ENCODE measurements around the gene GANC.

GRCh38 chr15:42274702-42274989 is 1.6 kb downstream of the GANC start:
- TF ChIP-seq CTCF (IDR thresholded peaks at IDR 0.05) (no peak), EP300 (IDR thresholded peaks at IDR 0.05) (no peak)
